Neural crest cell (in vitro differentiated cells): ENCODE results near the gene PPP2R2B. TPM values are rescaled to one million over a fixed set of nuclear protein-coding genes. Genes with fewer than 3 reads are reported as not detected.

Experiments used
- DNase-seq: peaks from one replicate; pipeline ENCODE4 v3.0.0; 2021; ENCODE audit warnings: low read depth, mixed read lengths, low spot score
- H3K27ac Mint-ChIP-seq: one replicate; pipeline ENCODE4 v1.8.0; 2021; ENCODE audit warnings: mild to moderate bottlenecking, mixed read lengths; ENCODE audit not compliant: unreplicated experiment
- H3K27me3 Mint-ChIP-seq: 2 replicates; pipeline ENCODE4 v1.8.0; 2021; ENCODE audit warnings: low read depth, mild to moderate bottlenecking, mixed read lengths
- H3K36me3 Mint-ChIP-seq: 2 replicates; pipeline ENCODE4 v1.8.0; 2021; ENCODE audit warnings: low read depth, mild to moderate bottlenecking, mixed read lengths
- H3K4me1 Mint-ChIP-seq: 2 replicates; pipeline ENCODE4 v1.8.0; 2021; ENCODE audit warnings: mixed read lengths
- H3K4me3 Mint-ChIP-seq: one replicate; pipeline ENCODE4 v1.8.0; 2021; ENCODE audit warnings: mild to moderate bottlenecking, mixed read lengths
- H3K9me3 Mint-ChIP-seq: 2 replicates; pipeline ENCODE4 v1.8.0; 2021; ENCODE audit warnings: mixed read lengths
- total RNA-seq: library from RNA; stranded (reverse); gene quantifications from 2 replicates; pipeline ENCODE4 v1.2.1, GENCODE V29; 2021
- TF ChIP-seq, protein P1 (sequence below): fragments of 200-600 bp; sonication (generic); conservative IDR thresholded peaks from 2 replicates; pipeline ENCODE4 v1.5.0; 2021; ENCODE audit warnings: antibody characterized with exemption, mild to moderate bottlenecking

PPP2R2B gene
- total RNA-seq, 1 donor from 2014 or later, result 4.9 TPM

DNA sequence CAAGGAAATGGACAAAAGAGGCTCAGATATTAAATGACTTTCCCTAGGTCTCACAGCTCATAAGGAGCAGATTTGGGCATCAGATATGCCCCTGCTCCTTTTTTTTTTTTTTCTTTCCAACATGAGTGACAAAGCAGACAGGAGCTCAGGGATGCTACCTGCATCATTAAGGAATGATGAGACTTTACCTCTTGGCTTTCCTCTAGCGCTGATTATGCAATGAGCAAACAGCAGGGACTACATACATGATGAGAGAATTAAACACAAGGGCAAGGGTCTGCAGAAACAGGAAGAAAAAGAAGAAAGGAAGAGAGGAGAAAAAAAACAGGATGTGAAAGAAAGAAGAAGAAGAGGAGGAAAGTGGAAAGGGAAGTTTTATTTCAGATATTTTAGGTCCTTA is 179.9 kb downstream of the PPP2R2B start:
- DNase-seq, result no peak
- Mint-ChIP-seq H3K4me3 (no peak overlapping the region), H3K9me3 (no peaks in the 10 kb centered on the region), H3K4me1 (peaks cover 8% of the 10 kb centered on the region), H3K27me3 (no peaks in the 10 kb centered on the region), H3K27ac (no peak overlapping the region), H3K36me3 (no peaks in the 10 kb centered on the region)
- TF ChIP-seq, protein P1, sequence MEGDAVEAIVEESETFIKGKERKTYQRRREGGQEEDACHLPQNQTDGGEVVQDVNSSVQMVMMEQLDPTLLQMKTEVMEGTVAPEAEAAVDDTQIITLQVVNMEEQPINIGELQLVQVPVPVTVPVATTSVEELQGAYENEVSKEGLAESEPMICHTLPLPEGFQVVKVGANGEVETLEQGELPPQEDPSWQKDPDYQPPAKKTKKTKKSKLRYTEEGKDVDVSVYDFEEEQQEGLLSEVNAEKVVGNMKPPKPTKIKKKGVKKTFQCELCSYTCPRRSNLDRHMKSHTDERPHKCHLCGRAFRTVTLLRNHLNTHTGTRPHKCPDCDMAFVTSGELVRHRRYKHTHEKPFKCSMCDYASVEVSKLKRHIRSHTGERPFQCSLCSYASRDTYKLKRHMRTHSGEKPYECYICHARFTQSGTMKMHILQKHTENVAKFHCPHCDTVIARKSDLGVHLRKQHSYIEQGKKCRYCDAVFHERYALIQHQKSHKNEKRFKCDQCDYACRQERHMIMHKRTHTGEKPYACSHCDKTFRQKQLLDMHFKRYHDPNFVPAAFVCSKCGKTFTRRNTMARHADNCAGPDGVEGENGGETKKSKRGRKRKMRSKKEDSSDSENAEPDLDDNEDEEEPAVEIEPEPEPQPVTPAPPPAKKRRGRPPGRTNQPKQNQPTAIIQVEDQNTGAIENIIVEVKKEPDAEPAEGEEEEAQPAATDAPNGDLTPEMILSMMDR, result no peak

DNA sequence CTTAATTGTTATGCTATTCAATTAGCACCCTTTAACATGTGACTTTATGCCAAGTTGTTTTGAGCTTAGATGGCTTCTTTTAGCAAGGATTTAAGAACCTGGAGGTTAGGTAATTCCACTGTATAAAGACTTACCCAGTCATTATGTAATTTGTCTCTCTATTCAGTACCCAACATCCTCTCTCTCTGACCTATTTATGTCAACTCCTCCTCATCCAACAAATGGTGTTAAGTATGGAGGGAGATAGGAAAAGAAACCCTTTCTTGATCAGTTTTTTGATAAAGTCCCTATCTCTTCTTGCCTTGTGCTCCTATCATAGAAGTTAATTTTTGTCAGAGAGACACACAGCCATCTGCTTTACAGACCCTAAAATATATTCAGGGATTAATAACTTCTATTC is 181.3 kb downstream of the PPP2R2B start:
- peaks cover 8% of the 10 kb centered on the region for H3K4me1 Mint-ChIP-seq
- TF ChIP-seq, protein P1, result no peak
- DNase-seq, result no peak
- H3K36me3 Mint-ChIP-seq, result no peaks in the 10 kb centered on the region
- no peak overlapping the region for H3K4me3 Mint-ChIP-seq
- no peaks in the 10 kb centered on the region for H3K9me3 Mint-ChIP-seq
- H3K27ac Mint-ChIP-seq, result no peak overlapping the region
- no peaks in the 10 kb centered on the region for H3K27me3 Mint-ChIP-seq

DNA sequence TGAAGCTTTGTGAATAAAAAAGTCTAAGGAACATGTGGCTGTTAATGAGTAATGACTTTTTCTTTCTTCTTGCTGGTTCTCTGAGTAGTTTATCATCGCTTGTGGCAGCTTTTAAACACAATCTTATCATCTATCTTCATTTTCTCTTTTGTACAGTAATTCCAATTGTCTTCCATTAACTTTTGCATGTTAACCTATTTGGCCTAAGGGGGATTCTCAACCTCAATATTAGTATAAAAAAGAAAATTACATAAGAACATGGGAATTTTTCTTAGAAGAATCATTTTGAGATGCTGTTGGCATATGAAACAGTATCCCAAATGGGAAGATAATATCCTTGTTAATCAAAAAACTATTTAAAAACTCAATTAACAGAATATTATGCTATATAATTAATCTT is 182.9 kb downstream of the PPP2R2B start:
- no peak overlapping the region for H3K4me3 Mint-ChIP-seq
- H3K9me3 Mint-ChIP-seq, result no peaks in the 10 kb centered on the region
- H3K27me3 Mint-ChIP-seq, result no peaks in the 10 kb centered on the region
- H3K36me3 Mint-ChIP-seq, result no peaks in the 10 kb centered on the region
- DNase-seq, result no peak
- TF ChIP-seq, protein P1, result no peak
- H3K27ac Mint-ChIP-seq, result no peak overlapping the region
- no peaks in the 10 kb centered on the region for H3K4me1 Mint-ChIP-seq

DNA sequence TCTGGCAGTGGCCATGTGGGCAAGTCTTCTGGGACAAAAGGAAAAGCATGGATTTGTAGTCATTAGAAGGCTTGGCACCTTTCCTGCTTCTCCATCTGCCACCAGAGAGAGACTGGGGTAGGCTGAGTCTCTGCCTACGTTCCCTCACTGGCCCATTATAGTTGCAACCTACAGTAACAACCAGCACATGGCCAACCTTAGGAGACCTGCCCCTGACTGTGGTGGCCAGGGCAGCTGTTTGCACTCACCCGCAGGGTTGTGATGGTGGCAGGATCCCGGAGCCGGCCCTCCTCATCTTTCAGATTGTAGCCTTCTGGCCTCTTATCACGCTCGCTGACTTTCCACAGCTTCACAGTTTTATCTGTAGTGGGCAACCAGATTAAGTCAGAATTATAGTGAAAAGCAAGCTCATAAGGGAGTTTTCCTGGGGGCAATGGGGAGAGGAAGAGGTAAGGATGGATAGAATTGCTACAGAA is 187.6 kb downstream of the PPP2R2B start:
- peaks cover 6% of the 10 kb centered on the region for H3K4me1 Mint-ChIP-seq
- H3K27me3 Mint-ChIP-seq, result no peaks in the 10 kb centered on the region
- H3K9me3 Mint-ChIP-seq, result no peaks in the 10 kb centered on the region
- H3K36me3 Mint-ChIP-seq, result no peaks in the 10 kb centered on the region
- no peak for DNase-seq
- TF ChIP-seq, protein P1, result no peak
- H3K4me3 Mint-ChIP-seq, result no peak overlapping the region
- no peak overlapping the region for H3K27ac Mint-ChIP-seq

DNA sequence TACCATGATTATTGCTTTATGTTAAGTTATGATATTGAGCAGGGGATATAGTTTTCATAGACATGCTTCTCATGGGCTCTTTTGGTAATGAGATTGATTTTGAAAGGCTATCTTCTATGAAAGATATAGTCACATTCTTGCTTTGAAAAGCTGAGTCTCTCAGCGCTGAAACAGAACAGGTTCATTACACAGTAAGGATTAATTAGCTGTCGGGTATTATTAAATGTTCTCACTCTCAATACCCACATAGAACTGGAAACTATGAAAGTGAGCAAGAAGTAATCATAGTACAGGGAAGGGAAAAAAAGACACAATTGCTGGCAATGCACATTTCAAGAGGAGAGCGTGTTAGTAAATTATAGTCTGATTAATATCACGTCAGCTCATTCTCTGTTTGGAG is 190.9 kb downstream of the PPP2R2B start:
- Mint-ChIP-seq H3K36me3 (no peaks in the 10 kb centered on the region), H3K4me3 (no peak overlapping the region), H3K27me3 (no peaks in the 10 kb centered on the region), H3K9me3 (no peaks in the 10 kb centered on the region), H3K4me1 (peaks cover 12% of the 10 kb centered on the region), H3K27ac (no peak overlapping the region)
- TF ChIP-seq, protein P1, result no peak
- DNase-seq, result no peak

DNA sequence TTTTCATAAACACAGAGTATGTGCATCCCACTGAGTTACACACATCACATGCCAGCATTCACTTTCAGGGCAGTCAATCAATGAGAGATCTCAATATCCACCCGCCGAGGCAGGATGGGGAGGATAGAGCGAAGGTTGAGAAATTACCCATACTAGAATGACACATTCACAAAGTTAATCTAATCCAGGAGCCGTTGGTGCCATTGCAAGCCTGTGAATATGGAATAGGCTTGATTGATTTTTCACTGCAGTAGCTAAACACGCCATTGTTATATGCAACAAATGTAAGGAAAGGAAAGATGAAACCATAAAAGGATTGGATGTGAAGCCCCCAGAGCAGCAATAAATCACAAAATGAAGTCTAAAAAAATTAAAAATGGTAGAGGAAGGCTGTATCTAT is 194.7 kb downstream of the PPP2R2B start:
- no peak overlapping the region for H3K27ac Mint-ChIP-seq
- no peak overlapping the region for H3K4me3 Mint-ChIP-seq
- no peaks in the 10 kb centered on the region for H3K27me3 Mint-ChIP-seq
- H3K36me3 Mint-ChIP-seq, result no peaks in the 10 kb centered on the region
- TF ChIP-seq, protein P1, result no peak
- peaks cover 12% of the 10 kb centered on the region for H3K4me1 Mint-ChIP-seq
- H3K9me3 Mint-ChIP-seq, result no peaks in the 10 kb centered on the region
- no peak for DNase-seq
